ENCODE results near the gene ATIC.

The ATIC gene

DNA sequence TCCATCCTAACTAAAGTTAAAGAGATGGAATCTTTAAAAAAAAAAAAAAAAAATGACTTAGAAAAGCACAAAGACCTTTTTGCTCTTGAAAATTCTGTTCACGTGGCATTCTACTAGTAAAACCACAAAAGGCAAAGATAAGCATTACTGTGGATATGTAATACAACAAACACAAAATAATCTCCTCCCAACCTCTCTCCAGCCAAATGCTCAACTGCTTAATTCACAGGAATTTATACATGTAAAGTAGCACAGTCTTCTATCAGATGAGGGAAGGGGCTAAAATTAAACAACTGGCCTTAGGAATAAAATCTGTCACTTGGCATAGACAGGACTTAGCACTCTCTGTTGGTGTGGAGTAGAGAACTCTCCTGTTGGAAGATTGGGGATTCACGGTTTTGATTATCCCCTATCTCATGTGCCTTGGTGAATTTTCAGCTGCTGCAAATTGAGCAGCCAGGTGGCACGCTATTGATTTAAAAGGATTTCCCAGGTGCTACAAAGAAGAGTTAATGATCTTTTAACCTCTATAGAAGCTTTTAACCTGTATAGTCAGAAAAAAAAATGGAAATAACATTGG lies 57.4 kb downstream of the ATIC start:
- TF ChIP-seq TCF4 (CRISPR knock-in tag; IDR thresholded peaks at IDR 0.05; ENCODE audit: borderline replicate concordance) (no peak), ISL1 (CRISPR knock-in tag; IDR thresholded peaks at IDR 0.05) (no peak), ZFP3 (CRISPR knock-in tag; IDR thresholded peaks at IDR 0.05) (no peak), GLIS3 (CRISPR knock-in tag; IDR thresholded peaks at IDR 0.05) (no peak), OSR1 (CRISPR knock-in tag; IDR thresholded peaks at IDR 0.05) (no peak), RARB (CRISPR knock-in tag; IDR thresholded peaks at IDR 0.05) (no peak), CSDC2 (CRISPR knock-in tag; IDR thresholded peaks at IDR 0.05) (no peak), ARNTL (CRISPR knock-in tag; IDR thresholded peaks at IDR 0.05; ENCODE audit: borderline replicate concordance, low read depth) (no peak)
- TF ChIP-seq, protein P1, sequence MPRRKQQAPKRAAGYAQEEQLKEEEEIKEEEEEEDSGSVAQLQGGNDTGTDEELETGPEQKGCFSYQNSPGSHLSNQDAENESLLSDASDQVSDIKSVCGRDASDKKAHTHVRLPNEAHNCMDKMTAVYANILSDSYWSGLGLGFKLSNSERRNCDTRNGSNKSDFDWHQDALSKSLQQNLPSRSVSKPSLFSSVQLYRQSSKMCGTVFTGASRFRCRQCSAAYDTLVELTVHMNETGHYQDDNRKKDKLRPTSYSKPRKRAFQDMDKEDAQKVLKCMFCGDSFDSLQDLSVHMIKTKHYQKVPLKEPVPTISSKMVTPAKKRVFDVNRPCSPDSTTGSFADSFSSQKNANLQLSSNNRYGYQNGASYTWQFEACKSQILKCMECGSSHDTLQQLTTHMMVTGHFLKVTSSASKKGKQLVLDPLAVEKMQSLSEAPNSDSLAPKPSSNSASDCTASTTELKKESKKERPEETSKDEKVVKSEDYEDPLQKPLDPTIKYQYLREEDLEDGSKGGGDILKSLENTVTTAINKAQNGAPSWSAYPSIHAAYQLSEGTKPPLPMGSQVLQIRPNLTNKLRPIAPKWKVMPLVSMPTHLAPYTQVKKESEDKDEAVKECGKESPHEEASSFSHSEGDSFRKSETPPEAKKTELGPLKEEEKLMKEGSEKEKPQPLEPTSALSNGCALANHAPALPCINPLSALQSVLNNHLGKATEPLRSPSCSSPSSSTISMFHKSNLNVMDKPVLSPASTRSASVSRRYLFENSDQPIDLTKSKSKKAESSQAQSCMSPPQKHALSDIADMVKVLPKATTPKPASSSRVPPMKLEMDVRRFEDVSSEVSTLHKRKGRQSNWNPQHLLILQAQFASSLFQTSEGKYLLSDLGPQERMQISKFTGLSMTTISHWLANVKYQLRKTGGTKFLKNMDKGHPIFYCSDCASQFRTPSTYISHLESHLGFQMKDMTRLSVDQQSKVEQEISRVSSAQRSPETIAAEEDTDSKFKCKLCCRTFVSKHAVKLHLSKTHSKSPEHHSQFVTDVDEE (CRISPR knock-in tag; IDR thresholded peaks at IDR 0.05) = no peak
- TF ChIP-seq, protein P2, sequence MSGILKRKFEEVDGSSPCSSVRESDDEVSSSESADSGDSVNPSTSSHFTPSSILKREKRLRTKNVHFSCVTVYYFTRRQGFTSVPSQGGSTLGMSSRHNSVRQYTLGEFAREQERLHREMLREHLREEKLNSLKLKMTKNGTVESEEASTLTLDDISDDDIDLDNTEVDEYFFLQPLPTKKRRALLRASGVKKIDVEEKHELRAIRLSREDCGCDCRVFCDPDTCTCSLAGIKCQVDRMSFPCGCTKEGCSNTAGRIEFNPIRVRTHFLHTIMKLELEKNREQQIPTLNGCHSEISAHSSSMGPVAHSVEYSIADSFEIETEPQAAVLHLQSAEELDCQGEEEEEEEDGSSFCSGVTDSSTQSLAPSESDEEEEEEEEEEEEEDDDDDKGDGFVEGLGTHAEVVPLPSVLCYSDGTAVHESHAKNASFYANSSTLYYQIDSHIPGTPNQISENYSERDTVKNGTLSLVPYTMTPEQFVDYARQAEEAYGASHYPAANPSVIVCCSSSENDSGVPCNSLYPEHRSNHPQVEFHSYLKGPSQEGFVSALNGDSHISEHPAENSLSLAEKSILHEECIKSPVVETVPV (CRISPR knock-in tag; IDR thresholded peaks at IDR 0.05) = no peak
- no peak for ATAC-seq

DNA sequence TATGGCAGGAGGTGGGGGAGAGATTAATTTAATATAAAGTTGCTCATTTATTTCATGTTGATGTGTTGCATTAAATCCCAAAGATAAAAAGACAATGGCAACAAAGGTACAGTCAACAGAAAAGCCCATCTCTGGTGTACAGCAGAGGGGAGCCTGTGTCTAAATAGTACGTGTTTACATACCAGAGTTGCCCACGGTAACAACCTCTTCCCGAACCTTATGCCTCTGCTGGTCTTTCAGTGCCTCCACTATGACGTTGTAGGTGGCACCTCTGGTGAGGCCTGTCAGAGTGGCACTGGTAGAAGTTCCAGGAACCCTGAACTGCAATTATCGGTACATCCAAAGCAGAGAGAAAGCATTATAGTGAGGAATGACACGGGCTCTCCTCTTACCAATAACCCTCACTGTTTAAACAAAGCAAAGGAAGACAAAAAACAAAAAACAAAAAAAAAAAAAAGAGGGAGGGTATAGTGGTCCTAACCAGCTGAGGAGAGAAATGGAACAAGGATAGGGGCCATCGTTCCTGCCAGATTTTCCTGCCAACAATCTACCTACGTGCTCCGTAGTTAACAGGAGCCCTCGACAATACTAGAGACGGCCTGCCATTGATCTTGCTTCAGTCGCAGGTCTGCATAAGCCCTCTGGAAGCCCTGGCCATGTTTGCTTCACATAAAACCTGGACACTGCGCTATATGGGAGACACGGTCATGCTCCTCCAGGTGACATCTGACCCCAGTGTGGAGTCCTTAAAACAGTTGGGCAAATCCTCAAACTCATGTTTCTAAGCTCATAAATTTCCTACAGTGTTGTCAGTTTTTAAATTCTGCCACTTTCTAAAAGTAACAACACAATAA lies 58.5 kb downstream of the ATIC start:
- TF ChIP-seq RARB (CRISPR knock-in tag; IDR thresholded peaks at IDR 0.05) (no peak), BACH2 (CRISPR knock-in tag; IDR thresholded peaks at IDR 0.05; ENCODE audit: borderline replicate concordance) (no peak), ZNF8 (CRISPR knock-in tag; IDR thresholded peaks at IDR 0.05) (no peak), PPARA (CRISPR knock-in tag; IDR thresholded peaks at IDR 0.05; ENCODE audit: borderline replicate concordance) (no peak), CSDC2 (CRISPR knock-in tag; IDR thresholded peaks at IDR 0.05) (no peak), TCF4 (CRISPR knock-in tag; IDR thresholded peaks at IDR 0.05; ENCODE audit: borderline replicate concordance) (no peak), SNAI2 (CRISPR knock-in tag; IDR thresholded peaks at IDR 0.05) (no peak), ESRRG (CRISPR knock-in tag; IDR thresholded peaks at IDR 0.05) (no peak), OSR1 (CRISPR knock-in tag; IDR thresholded peaks at IDR 0.05) (no peak), TOX (CRISPR knock-in tag; IDR thresholded peaks at IDR 0.05; ENCODE audit: borderline replicate concordance) (no peak), ZFP3 (CRISPR knock-in tag; IDR thresholded peaks at IDR 0.05) (no peak), ARNTL (CRISPR knock-in tag; IDR thresholded peaks at IDR 0.05; ENCODE audit: borderline replicate concordance, low read depth) (no peak)
- TF ChIP-seq, protein P1 (CRISPR knock-in tag; IDR thresholded peaks at IDR 0.05) = no peak
- TF ChIP-seq, protein P3, sequence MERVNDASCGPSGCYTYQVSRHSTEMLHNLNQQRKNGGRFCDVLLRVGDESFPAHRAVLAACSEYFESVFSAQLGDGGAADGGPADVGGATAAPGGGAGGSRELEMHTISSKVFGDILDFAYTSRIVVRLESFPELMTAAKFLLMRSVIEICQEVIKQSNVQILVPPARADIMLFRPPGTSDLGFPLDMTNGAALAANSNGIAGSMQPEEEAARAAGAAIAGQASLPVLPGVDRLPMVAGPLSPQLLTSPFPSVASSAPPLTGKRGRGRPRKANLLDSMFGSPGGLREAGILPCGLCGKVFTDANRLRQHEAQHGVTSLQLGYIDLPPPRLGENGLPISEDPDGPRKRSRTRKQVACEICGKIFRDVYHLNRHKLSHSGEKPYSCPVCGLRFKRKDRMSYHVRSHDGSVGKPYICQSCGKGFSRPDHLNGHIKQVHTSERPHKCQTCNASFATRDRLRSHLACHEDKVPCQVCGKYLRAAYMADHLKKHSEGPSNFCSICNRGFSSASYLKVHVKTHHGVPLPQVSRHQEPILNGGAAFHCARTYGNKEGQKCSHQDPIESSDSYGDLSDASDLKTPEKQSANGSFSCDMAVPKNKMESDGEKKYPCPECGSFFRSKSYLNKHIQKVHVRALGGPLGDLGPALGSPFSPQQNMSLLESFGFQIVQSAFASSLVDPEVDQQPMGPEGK (CRISPR knock-in tag; IDR thresholded peaks at IDR 0.05; ENCODE audit: borderline replicate concordance) = no peak
- ATAC-seq = no peak

All from SK-N-SH treated with all-trans-retinoic acid at 6 μM for 48 hours (cell line).